Lung (tissue), 12 donors: ENCODE data around the gene IFNL3. TPM values are rescaled to one million over a fixed set of nuclear protein-coding genes. Genes with fewer than 3 reads are reported as not detected.
A peak's percentile ranks its signal among the peaks of the same experiment; 100 is the strongest.
"Not testable (repeated sequence)": the region's sequence is repeated elsewhere in the genome, so short reads cannot be mapped to it uniquely, and the experiment has no call there.

Source experiments
- ATAC-seq: fragments of 200-7000 bp; cut with Tn5 transposase; one replicate; pipeline ENCODE4 v1.9.1; 2020; ENCODE audit warnings: moderate number of reproducible peaks; ENCODE audit not compliant: insufficient read depth, low FRiP score
- DNase-seq, 3 donors: peaks; one replicate each; pipeline ENCODE4 v3.0.0-alpha.2; 2013 to 2017
- H3K27ac ChIP-seq, 2 donors: one replicate each; pipeline ENCODE4 v1.5.1; 2013; ENCODE audit warnings: mild to moderate bottlenecking in 2 of 2, moderate library complexity in 2 of 2, control low read depth in 1 of 2, inconsistent platforms in 1 of 2, low read depth in 1 of 2, low read length in 1 of 2
- H3K27me3 ChIP-seq, 3 donors: one replicate each; pipeline ENCODE4 v1.5.1; 2013; ENCODE audit warnings: low read length in 2 of 3; ENCODE audit not compliant: control insufficient read depth in 3 of 3, insufficient read depth in 3 of 3
- H3K36me3 ChIP-seq, 4 donors: one replicate each; pipeline ENCODE4 v1.5.1; 2013; ENCODE audit warnings: low read length in 4 of 4, mild to moderate bottlenecking in 1 of 4, moderate library complexity in 1 of 4; ENCODE audit not compliant: control insufficient read depth in 4 of 4, insufficient read depth in 4 of 4
- H3K4me1 ChIP-seq, 5 donors: one replicate each; pipeline ENCODE4 v1.5.1; 2013; ENCODE audit warnings: low read length in 5 of 5, mild to moderate bottlenecking in 2 of 5, moderate library complexity in 1 of 5; ENCODE audit not compliant: control insufficient read depth in 5 of 5, insufficient read depth in 5 of 5
- H3K4me3 ChIP-seq: one replicate; pipeline ENCODE4 v1.5.1; 2013; ENCODE audit warnings: mild to moderate bottlenecking, control low read depth, moderate library complexity
- H3K9ac ChIP-seq, 2 donors: one replicate each; pipeline ENCODE4 v1.5.1; 2013; ENCODE audit warnings: low read length in 2 of 2, control low read depth in 1 of 2; ENCODE audit not compliant: insufficient read depth in 1 of 2
- H3K9me3 ChIP-seq, 4 donors: one replicate each; pipeline ENCODE4 v1.5.1; 2013; ENCODE audit warnings: low read length in 3 of 4, mild to moderate bottlenecking in 1 of 4, moderate library complexity in 1 of 4; ENCODE audit not compliant: control insufficient read depth in 4 of 4, insufficient read depth in 3 of 4
- WGBS, 2 donors: extraction: QIAGEN DNeasy Blood & Tissue Kit; methylation state at CpG; one replicate each; pipeline ENCODE4 v1.1.7; 2013; 5-methylcytosine and 5-hydroxymethylcytosine counted together
- polyA plus RNA-seq, 2 donors: library from polyadenylated mRNA; stranded (reverse); fragments of 200-250 nt; gene quantifications; one replicate each; pipeline ENCODE4 v1.2.1, GENCODE V29; 2013
- total RNA-seq, 2 donors: library from RNA; depleted of rRNA in 1 of 2; stranded (reverse); fragments of >200 nt in 1 of 2; gene quantifications; one replicate each; pipeline ENCODE4 v1.2.1, GENCODE V29; 2014 to 2021
- TF ChIP-seq, protein P1 (sequence below): IDR thresholded peaks from 2 replicates; pipeline ENCODE4 v1.5.1; 2012; ENCODE audit warnings: mild to moderate bottlenecking; ENCODE audit errors: control extremely low read depth, extremely low read depth
- donor health status: control.
- donor health status: control.
- donor health status: Bipolar disorder and iron deficiency.
- donor health status: healthy.
- donor health status: DM: yes; HTN: yes; CAD: no.

IFNL3 gene
- total and polyA plus RNA-seq, 4 donors = not detected

DNA sequence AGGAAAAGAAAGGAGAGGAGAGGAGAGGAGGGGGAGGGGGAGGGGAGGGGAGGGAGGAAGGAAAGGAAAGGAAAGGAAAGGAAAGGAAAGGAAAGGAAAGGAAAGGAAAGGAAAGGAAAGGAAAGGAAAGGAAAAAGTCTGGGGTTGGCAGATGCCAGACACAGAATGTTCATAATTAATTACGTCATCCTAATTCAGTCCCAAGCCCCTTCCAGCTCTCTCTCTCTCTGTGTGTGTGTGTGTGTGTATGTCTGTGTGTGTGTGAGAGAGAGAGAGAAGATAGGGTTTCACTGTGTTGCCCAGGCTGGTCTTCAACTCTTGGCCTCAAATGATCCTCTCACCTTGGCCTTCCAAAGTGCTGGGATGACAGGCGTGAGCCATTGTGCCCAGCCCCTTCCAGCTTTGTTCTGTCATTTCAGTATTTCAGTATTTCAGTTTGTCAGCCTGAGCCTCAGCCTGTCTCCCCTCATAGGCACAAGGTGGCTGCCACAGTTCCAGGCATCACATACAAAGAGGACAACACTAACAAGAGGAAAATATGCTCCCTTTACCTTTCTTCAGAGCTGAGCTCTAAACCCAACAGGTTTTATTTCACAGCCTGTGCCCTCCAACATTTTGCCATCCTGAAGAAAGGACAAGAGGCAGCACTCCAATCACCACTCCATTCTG, 14.6 kb downstream of the IFNL3 start:
- H3K27me3 ChIP-seq = peaks cover 0 to 2% (median 2%) of the 10 kb centered on the region in 3 donors
- no peak overlapping the region for H3K9ac ChIP-seq
- WGBS, 2 donors = 79 to 85% methylated on average over 2 of the region's 2 CpGs
- H3K9me3 ChIP-seq = peaks cover 0 to 3% (median 0%) of the 10 kb centered on the region in 4 donors
- no peaks in the 10 kb centered on the region for H3K36me3 ChIP-seq
- no peak overlapping the region for H3K27ac ChIP-seq
- H3K4me1 ChIP-seq = no peaks in the 10 kb centered on the region
- no peak overlapping the region for H3K4me3 ChIP-seq
- TF ChIP-seq, protein P1, sequence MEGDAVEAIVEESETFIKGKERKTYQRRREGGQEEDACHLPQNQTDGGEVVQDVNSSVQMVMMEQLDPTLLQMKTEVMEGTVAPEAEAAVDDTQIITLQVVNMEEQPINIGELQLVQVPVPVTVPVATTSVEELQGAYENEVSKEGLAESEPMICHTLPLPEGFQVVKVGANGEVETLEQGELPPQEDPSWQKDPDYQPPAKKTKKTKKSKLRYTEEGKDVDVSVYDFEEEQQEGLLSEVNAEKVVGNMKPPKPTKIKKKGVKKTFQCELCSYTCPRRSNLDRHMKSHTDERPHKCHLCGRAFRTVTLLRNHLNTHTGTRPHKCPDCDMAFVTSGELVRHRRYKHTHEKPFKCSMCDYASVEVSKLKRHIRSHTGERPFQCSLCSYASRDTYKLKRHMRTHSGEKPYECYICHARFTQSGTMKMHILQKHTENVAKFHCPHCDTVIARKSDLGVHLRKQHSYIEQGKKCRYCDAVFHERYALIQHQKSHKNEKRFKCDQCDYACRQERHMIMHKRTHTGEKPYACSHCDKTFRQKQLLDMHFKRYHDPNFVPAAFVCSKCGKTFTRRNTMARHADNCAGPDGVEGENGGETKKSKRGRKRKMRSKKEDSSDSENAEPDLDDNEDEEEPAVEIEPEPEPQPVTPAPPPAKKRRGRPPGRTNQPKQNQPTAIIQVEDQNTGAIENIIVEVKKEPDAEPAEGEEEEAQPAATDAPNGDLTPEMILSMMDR = no peak
- ATAC-seq (no peak), DNase-seq (no peak)

DNA sequence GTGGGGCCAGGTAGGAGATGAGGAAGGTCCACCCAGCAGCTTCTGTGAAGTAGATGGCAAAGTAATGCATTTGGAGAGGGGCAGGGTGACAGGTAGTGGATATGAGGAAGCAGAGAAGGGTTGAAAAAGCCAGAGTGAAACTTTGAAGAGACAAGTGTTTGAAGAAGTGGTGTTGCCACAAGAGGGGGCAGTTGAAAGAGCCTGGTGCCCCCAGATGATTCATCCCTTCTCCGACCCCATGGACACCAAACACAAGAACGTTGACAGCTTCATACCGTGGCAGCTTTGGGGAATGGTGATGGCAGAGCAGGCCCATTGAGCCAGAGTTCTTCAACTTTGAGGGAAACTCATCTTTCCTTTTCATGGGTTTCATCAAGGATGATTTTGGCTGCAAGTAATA, 19.9 kb downstream of the IFNL3 start:
- no peak overlapping the region for H3K4me3 ChIP-seq
- ATAC-seq = no peak
- no peaks in the 10 kb centered on the region for H3K36me3 ChIP-seq
- H3K9me3 ChIP-seq = peaks cover 0 to 2% (median 0%) of the 10 kb centered on the region in 4 donors
- no peaks in the 10 kb centered on the region for H3K27me3 ChIP-seq
- DNase-seq = no peak
- WGBS, 2 donors = 22 to 28% methylated on average over 3 of the region's 3 CpGs
- no peak overlapping the region for H3K9ac ChIP-seq
- no peak overlapping the region for H3K27ac ChIP-seq
- peaks cover 0 to 1% (median 0%) of the 10 kb centered on the region in 5 donors for H3K4me1 ChIP-seq
- TF ChIP-seq, protein P1 = no peak

DNA sequence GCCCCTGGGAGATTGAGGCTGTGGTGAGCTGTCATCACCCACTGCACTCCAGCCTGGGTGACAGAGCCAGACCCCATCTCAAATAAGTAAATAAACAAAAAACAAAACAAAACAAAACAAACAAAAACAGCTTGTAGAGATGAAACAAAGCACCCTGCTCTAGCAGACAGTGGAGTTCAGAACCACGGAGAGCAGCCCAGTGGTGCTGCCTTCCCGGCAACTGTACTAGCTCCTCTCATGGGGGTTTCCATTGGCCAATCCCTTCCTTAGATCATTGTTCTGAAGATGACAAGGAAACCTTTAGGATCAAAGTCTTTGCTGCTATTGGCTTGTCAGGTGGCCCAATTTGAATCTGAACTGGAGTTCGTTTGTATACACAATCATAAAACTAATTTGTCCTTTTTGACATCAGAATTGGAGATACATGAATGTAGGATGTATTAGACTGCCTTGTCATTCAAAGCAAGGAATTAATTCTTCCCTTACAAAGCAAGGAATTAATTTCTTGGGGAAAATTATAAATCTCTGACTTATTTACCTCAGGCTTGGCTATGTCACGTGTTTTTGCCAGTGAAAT, 21.0 kb downstream of the IFNL3 start:
- no peaks in the 10 kb centered on the region for H3K27me3 ChIP-seq
- TF ChIP-seq, protein P1 = no peak

DNA sequence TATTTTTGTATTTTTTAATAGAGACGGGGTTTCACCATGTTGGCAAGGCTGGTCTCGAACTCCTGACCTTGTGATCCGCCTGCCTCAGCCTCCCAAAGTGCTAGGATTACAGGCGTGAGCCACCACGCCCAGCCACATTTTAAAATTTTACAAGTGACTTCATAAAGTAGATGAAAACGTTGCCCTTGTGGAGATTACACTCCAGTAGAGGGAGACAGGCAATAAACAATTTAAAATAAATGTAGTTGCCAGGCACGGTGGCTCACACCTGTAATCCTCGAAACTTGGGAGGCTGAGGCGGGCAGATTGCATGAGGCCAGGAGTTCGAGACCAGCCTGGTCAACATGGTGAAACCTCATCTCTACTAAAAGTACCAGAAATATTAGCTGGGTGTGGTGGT, 25.7 kb downstream of the IFNL3 start:
- not testable (repeated sequence) for ATAC-seq, DNase-seq

More for the DNA sequence above, 21.0 kb downstream of the IFNL3 start:
- Histone ChIP-seq H3K9ac (no peak overlapping the region), H3K36me3 (no peaks in the 10 kb centered on the region), H3K9me3 (peaks cover 0 to 2% (median 0%) of the 10 kb centered on the region in 4 donors), H3K4me1 (peaks cover 0 to 1% (median 0%) of the 10 kb centered on the region in 5 donors), H3K4me3 (no peak overlapping the region), H3K27ac (no peak overlapping the region)
- peak; percentile 20 to 53 (median 46) for DNase-seq
- no peak for ATAC-seq
- 13 to 24% methylated on average over 4 of the region's 4 CpGs for WGBS, 2 donors

More for the DNA sequence above, 25.7 kb downstream of the IFNL3 start:
- H3K9me3 ChIP-seq, H3K9ac ChIP-seq, H3K4me3 ChIP-seq, H3K36me3 ChIP-seq, H3K27ac ChIP-seq, H3K27me3 ChIP-seq, H3K4me1 ChIP-seq: not testable (repeated sequence)
- WGBS, 2 donors = 69 to 70% methylated on average over 10 of the region's 10 CpGs
